SU-DHL-6 (cell line): Measurements from ENCODE around the gene STIL.

ENCODE experiments used
- CTCF ChIP-seq: fragments of 200-600 bp; sonication (generic); IDR thresholded peaks from one replicate; pipeline ENCODE4 v1.5.1; 2017; ENCODE audit warnings: antibody characterized with exemption, mild to moderate bottlenecking, low read length, moderate library complexity; ENCODE audit not compliant: insufficient read depth, poor library complexity, severe bottlenecking
- EZH2phosphoT487 ChIP-seq: fragments of 200-600 bp; sonication (generic), shearing (Covaris generic); conservative IDR thresholded peaks from 2 replicates; pipeline ENCODE4 v1.6.1; 2018; ENCODE audit warnings: mild to moderate bottlenecking, antibody characterized with exemption, low read length, moderate library complexity, mixed read lengths

GRCh38 chr1:47340227-47340626 is 26.3 kb upstream of the STIL start:
- TF ChIP-seq CTCF (no peak), EZH2phosphoT487 (no peak)
